GM12878 (cell line): ENCODE measurements around the gene RPS6KA4. TPM values are rescaled to one million over a fixed set of nuclear protein-coding genes. Genes with fewer than 3 reads are reported as not detected.

ENCODE experiments used
- BRCA1 ChIP-seq: IDR thresholded peaks from 2 replicates; pipeline ENCODE4 v1.6.1; 2011; ENCODE audit warnings: low read depth, low read length, improper control_type of control experiment
- CHD2 ChIP-seq: IDR thresholded peaks from 2 replicates; pipeline ENCODE4 v1.6.1; 2011; ENCODE audit warnings: low read depth, low read length, improper control_type of control experiment, borderline replicate concordance
- CREB1 ChIP-seq: IDR thresholded peaks from 2 replicates; pipeline ENCODE4 v1.6.1; 2012; ENCODE audit warnings: low read depth, mild to moderate bottlenecking, inconsistent platforms
- E2F8 ChIP-seq: fragments of 450-650 bp; IDR thresholded peaks from 2 replicates; pipeline ENCODE4 v1.6.1; 2018; ENCODE audit warnings: mild to moderate bottlenecking, low read depth, moderate library complexity; ENCODE audit not compliant: partially characterized antibody
- ELK1 ChIP-seq: IDR thresholded peaks from 2 replicates; pipeline ENCODE4 v1.6.1; 2012; ENCODE audit warnings: low read depth, low read length, improper control_type of control experiment
- GABPA ChIP-seq: IDR thresholded peaks from 2 replicates; pipeline ENCODE4 v1.6.1; 2014; ENCODE audit warnings: antibody characterized with exemption, low read depth, mild to moderate bottlenecking, inconsistent platforms
- IKZF2 ChIP-seq, 2 experiments: fragments of 450-650 bp; IDR thresholded peaks; 2 replicates each; pipeline ENCODE4 v1.6.1; 2017; ENCODE audit warnings: mild to moderate bottlenecking in 2 of 2, moderate library complexity in 2 of 2
- MTA2 ChIP-seq: fragments of 450-650 bp; IDR thresholded peaks from 2 replicates; pipeline ENCODE4 v1.6.1; 2016; ENCODE audit warnings: low read depth, mild to moderate bottlenecking, moderate library complexity
- MXI1 ChIP-seq: fragments of 150-350 bp; IDR thresholded peaks from 2 replicates; pipeline ENCODE4 v1.6.1; 2011; ENCODE audit warnings: low read depth, mild to moderate bottlenecking, inconsistent platforms, low read length, improper control_type of control experiment
- MYC ChIP-seq: IDR thresholded peaks from 2 replicates; pipeline ENCODE4 v1.6.1; 2011; ENCODE audit warnings: mild to moderate bottlenecking, low read length, moderate library complexity, inconsistent platforms; ENCODE audit not compliant: insufficient read depth, insufficient replicate concordance, insufficient read length, severe bottlenecking
- NBN ChIP-seq: fragments of 450-650 bp; IDR thresholded peaks from 2 replicates; pipeline ENCODE4 v1.6.1; 2016
- NR2F1 ChIP-seq: fragments of 450-650 bp; conservative IDR thresholded peaks from 2 replicates; pipeline ENCODE4 v1.6.1; 2017; ENCODE audit warnings: mild to moderate bottlenecking
- PBX3 ChIP-seq: IDR thresholded peaks from 2 replicates; pipeline ENCODE4 v1.6.1; 2011; ENCODE audit warnings: mild to moderate bottlenecking, low read depth, low read length, moderate library complexity; ENCODE audit not compliant: insufficient replicate concordance
- SIN3A ChIP-seq: IDR thresholded peaks from 2 replicates; pipeline ENCODE4 v1.6.1; 2012; ENCODE audit warnings: low read depth, low read length, improper control_type of control experiment
- SREBF1 ChIP-seq: IDR thresholded peaks from 2 replicates; pipeline ENCODE4 v1.6.1; 2012; ENCODE audit warnings: mild to moderate bottlenecking, low read length
- SREBF2 ChIP-seq: IDR thresholded peaks from 2 replicates; pipeline ENCODE4 v1.6.1; 2012; ENCODE audit warnings: mild to moderate bottlenecking, low read length
- SRF ChIP-seq, 2 experiments: IDR thresholded peaks; 2 replicates each; pipeline ENCODE4 v1.6.1; 2011; ENCODE audit warnings: low read depth in 2 of 2, low read length in 2 of 2, mild to moderate bottlenecking in 1 of 2, moderate library complexity in 1 of 2
- STAT1 ChIP-seq: fragments of 450-650 bp; conservative IDR thresholded peaks from 2 replicates; pipeline ENCODE4 v1.6.1; 2014; ENCODE audit warnings: antibody characterized with exemption, mild to moderate bottlenecking
- SUPT20H ChIP-seq: IDR thresholded peaks from 2 replicates; pipeline ENCODE4 v1.6.1; 2011; ENCODE audit warnings: low read depth, mild to moderate bottlenecking, low read length, moderate library complexity, borderline replicate concordance; ENCODE audit not compliant: control insufficient read depth
- ZBTB11 ChIP-seq: fragments of 450-650 bp; formaldehyde crosslinking; IDR thresholded peaks from 2 replicates; pipeline ENCODE4 v1.5.0; 2022; ENCODE audit warnings: mild to moderate bottlenecking, missing genetic modification characterization
- ZSCAN29 ChIP-seq: fragments of 450-650 bp; IDR thresholded peaks from 2 replicates; pipeline ENCODE4 v1.6.1; 2017; ENCODE audit warnings: mild to moderate bottlenecking, moderate library complexity
- polyA plus RNA-seq, 11 experiments: library from polyadenylated mRNA; depleted of rRNA in 4 of 11; unstranded in 6 of 11; stranded (reverse) in 5 of 11; fragments of >200 nt; fragmentation: Nextera tagmentation in 4 of 11; fragmentation: Illumina TruSeq in 1 of 11; extraction: Ambion mirVana in 4 of 11; extraction: Trizol in 1 of 11; gene quantifications; 1 replicate in 1 of 11; 2 replicates in 10 of 11; pipeline versions ENCODE4 v1.2.1 to v1.2.3, GENCODE V29; 2011 to 2016; ENCODE audit warnings: inconsistent platforms in 2 of 11, missing spikeins in 2 of 11, low read depth in 1 of 11
- total RNA-seq, 4 experiments: library from RNA; depleted of rRNA in 3 of 4; stranded (reverse); fragments of >200 nt in 3 of 4; fragmentation: Illumina TruSeq in 1 of 4; extraction: Trizol in 1 of 4; gene quantifications; 2 replicates each; pipeline versions ENCODE4 v1.2.1 to v1.2.3, GENCODE V29; 2013 to 2021

Gene RPS6KA4
- total and polyA plus RNA-seq, 10 of the 15 experiments (the other 5 are each of a cell fraction or from before 2014, with no cell fraction given) = 0.34 to 32.6 (median 11.3) TPM

- TF ChIP-seq ZBTB11 (CRISPR knock-in tag) = peak; percentile 54; the same call in 1 of the 2 replicates
- TF ChIP-seq SUPT20H = no peak
- TF ChIP-seq MTA2 = peak; percentile 72
- no peak for TF ChIP-seq SREBF1
- no peak for TF ChIP-seq MYC
- TF ChIP-seq NR2F1 = peak; percentile 86
- TF ChIP-seq BRCA1 = no peak
- peak; percentile 83; the same call in 1 of the 2 replicates for TF ChIP-seq GABPA
- no peak for TF ChIP-seq ZSCAN29
- TF ChIP-seq IKZF2 (IDR thresholded peaks at IDR 0.05) = peak; percentile 29 to 63; a peak in 3 of 4 replicates
- peak; percentile 65 for TF ChIP-seq CHD2
- no peak for TF ChIP-seq ELK1
- 0 out of 2 replicates have a peak, but pooled peaks have one; percentile 37 for TF ChIP-seq MXI1
- no peak for TF ChIP-seq SRF (IDR thresholded peaks at IDR 0.05; ENCODE audit: low read depth in 2 of 2, low read length in 2 of 2)
- no peak for TF ChIP-seq E2F8
- TF ChIP-seq NBN = 0 out of 2 replicates have a peak, but pooled peaks have one; percentile 82
- no peak for TF ChIP-seq SREBF2
- TF ChIP-seq CREB1 = 0 out of 2 replicates have a peak, but pooled peaks have one; percentile 20
- TF ChIP-seq PBX3 = no peak
- TF ChIP-seq SIN3A = no peak; the same call in 1 of the 2 replicates
- no peak for TF ChIP-seq STAT1
These were observed 19.1 kb upstream of the RPS6KA4 start, which contains the start of gene CCDC88B (continued) for GRCh38 chr11:64339754-64340408.
